H9 (cell line): Measurements from ENCODE around the gene CREB3L2. TPM values are rescaled to one million over a fixed set of nuclear protein-coding genes. Genes with fewer than 3 reads are reported as not detected.

Experiments
- DNase-seq: peaks from one replicate; pipeline ENCODE4 v3.0.0-alpha.2; 2017
- H2AFZ ChIP-seq: one replicate; pipeline ENCODE4 v1.6.1; 2013; ENCODE audit warnings: mild to moderate bottlenecking, low read length, control low read depth, moderate library complexity
- H2AK5ac ChIP-seq: 2 replicates; pipeline ENCODE4 v1.6.1; 2013; ENCODE audit warnings: low read length, control low read depth, mixed read lengths; ENCODE audit not compliant: insufficient read length
- H2BK120ac ChIP-seq: one replicate; pipeline ENCODE4 v1.6.1; 2013; ENCODE audit warnings: low read depth, mild to moderate bottlenecking, low read length, control low read depth, inconsistent platforms; ENCODE audit not compliant: poor library complexity, severe bottlenecking
- H2BK12ac ChIP-seq: 2 replicates; pipeline ENCODE4 v1.6.1; 2013; ENCODE audit warnings: low read length, control low read depth, mixed read lengths, low read depth; ENCODE audit not compliant: insufficient read length
- H2BK15ac ChIP-seq: 2 replicates; pipeline ENCODE4 v1.6.1; 2013; ENCODE audit warnings: low read depth, low read length, control low read depth
- H2BK20ac ChIP-seq: one replicate; pipeline ENCODE4 v1.6.1; 2013; ENCODE audit warnings: low read depth, mild to moderate bottlenecking, low read length, control low read depth, inconsistent platforms; ENCODE audit not compliant: poor library complexity, severe bottlenecking
- H2BK5ac ChIP-seq: 2 replicates; pipeline ENCODE4 v1.6.1; 2013; ENCODE audit warnings: low read length, control low read depth, mixed read lengths; ENCODE audit not compliant: insufficient read length
- H3K14ac ChIP-seq: 2 replicates; pipeline ENCODE4 v1.6.1; 2013; ENCODE audit warnings: low read length, control low read depth; ENCODE audit not compliant: insufficient read depth
- H3K18ac ChIP-seq: 2 replicates; pipeline ENCODE4 v1.6.1; 2013; ENCODE audit warnings: low read depth, mild to moderate bottlenecking, mixed read lengths, low read length, control low read depth; ENCODE audit not compliant: insufficient read length
- H3K23ac ChIP-seq: 2 replicates; pipeline ENCODE4 v1.6.1; 2013; ENCODE audit warnings: low read length, control low read depth, mixed read lengths, low read depth; ENCODE audit not compliant: insufficient read length
- H3K23me2 ChIP-seq: 2 replicates; pipeline ENCODE4 v1.6.1; 2013; ENCODE audit warnings: low read depth, mild to moderate bottlenecking, mixed read lengths, low read length, control low read depth; ENCODE audit not compliant: insufficient read length, poor library complexity, severe bottlenecking
- H3K27ac ChIP-seq: 2 replicates; pipeline ENCODE4 v1.5.1; 2013; ENCODE audit warnings: low read length, control low read depth, mixed read lengths, low read depth; ENCODE audit not compliant: insufficient read length
- H3K27me3 ChIP-seq: 2 replicates; pipeline ENCODE4 v1.6.1; 2013; ENCODE audit warnings: low read length, control low read depth, inconsistent platforms; ENCODE audit not compliant: insufficient read depth
- H3K4ac ChIP-seq: 2 replicates; pipeline ENCODE4 v1.6.1; 2013; ENCODE audit warnings: low read depth, mild to moderate bottlenecking, control low read depth, inconsistent platforms, low read length, moderate library complexity
- H3K4me1 ChIP-seq: 2 replicates; pipeline ENCODE4 v1.6.1; 2013; ENCODE audit warnings: low read length, control low read depth, inconsistent platforms; ENCODE audit not compliant: insufficient read depth
- H3K4me2 ChIP-seq: 2 replicates; pipeline ENCODE4 v1.6.1; 2013; ENCODE audit warnings: low read length, control low read depth, mixed read lengths; ENCODE audit not compliant: insufficient read length, insufficient read depth
- H3K56ac ChIP-seq: 2 replicates; pipeline ENCODE4 v1.6.1; 2013; ENCODE audit warnings: low read depth, mild to moderate bottlenecking, mixed read lengths, low read length, control low read depth; ENCODE audit not compliant: insufficient read length
- H3K79me1 ChIP-seq: 2 replicates; pipeline ENCODE4 v1.6.1; 2013; ENCODE audit warnings: low read depth, mild to moderate bottlenecking, moderate library complexity, low read length, control low read depth, inconsistent platforms; ENCODE audit not compliant: insufficient read depth, poor library complexity, severe bottlenecking
- H3K79me2 ChIP-seq: 2 replicates; pipeline ENCODE4 v1.6.1; 2013; ENCODE audit warnings: low read length, control low read depth, inconsistent platforms; ENCODE audit not compliant: insufficient read depth
- H3K9ac ChIP-seq: 2 replicates; pipeline ENCODE4 v1.6.1; 2013; ENCODE audit warnings: low read length, control low read depth, mixed read lengths; ENCODE audit not compliant: insufficient read length; ENCODE audit errors: extremely low read depth
- H3K9me3 ChIP-seq: one replicate; pipeline ENCODE4 v1.6.1; 2013; ENCODE audit warnings: low read depth, low read length, inconsistent platforms; ENCODE audit not compliant: control insufficient read depth
- H3T11ph ChIP-seq: one replicate; pipeline ENCODE4 v1.6.1; 2013; ENCODE audit warnings: mild to moderate bottlenecking, low read length, control low read depth, inconsistent platforms
- H4K20me1 ChIP-seq: one replicate; pipeline ENCODE4 v1.6.1; 2013; ENCODE audit not compliant: control insufficient read depth, insufficient read length, insufficient read depth
- H4K5ac ChIP-seq: 2 replicates; pipeline ENCODE4 v1.6.1; 2013; ENCODE audit warnings: low read depth, mild to moderate bottlenecking, mixed read lengths, low read length, control low read depth; ENCODE audit not compliant: insufficient read length
- H4K8ac ChIP-seq: replicated peaks from 2 replicates; pipeline ENCODE4 v1.6.1; 2013; ENCODE audit warnings: low read length, control low read depth, mixed read lengths, low read depth; ENCODE audit not compliant: insufficient read length
- H4K91ac ChIP-seq: 2 replicates; pipeline ENCODE4 v1.6.1; 2013; ENCODE audit warnings: low read depth, mild to moderate bottlenecking, moderate library complexity, mixed read lengths, low read length, control low read depth; ENCODE audit not compliant: insufficient read length
- H3K27ac Mint-ChIP-seq, 3 experiments: 2 replicates in 2 of 3; 3 replicates in 1 of 3; pipeline ENCODE4 v1.8.0; 2020 to 2021; ENCODE audit warnings: mixed read lengths in 3 of 3, mild to moderate bottlenecking in 1 of 3, moderate library complexity in 1 of 3
- H3K27me3 Mint-ChIP-seq: 2 replicates; pipeline ENCODE4 v1.8.0; 2021; ENCODE audit warnings: low read depth, mild to moderate bottlenecking, moderate library complexity, mixed read lengths
- H3K36me3 Mint-ChIP-seq, 3 experiments: 2 replicates in 2 of 3; 3 replicates in 1 of 3; pipeline ENCODE4 v1.8.0; 2020 to 2021; ENCODE audit warnings: low read depth in 3 of 3, mixed read lengths in 3 of 3; ENCODE audit not compliant: insufficient read depth in 1 of 3
- H3K4me1 Mint-ChIP-seq, 2 experiments: 2 replicates each; pipeline ENCODE4 v1.8.0; 2020; ENCODE audit warnings: mixed read lengths in 2 of 2
- H3K4me3 Mint-ChIP-seq, 2 experiments: 2 replicates in 1 of 2; 3 replicates in 1 of 2; pipeline ENCODE4 v1.8.0; 2020 to 2021; ENCODE audit warnings: mild to moderate bottlenecking in 2 of 2, mixed read lengths in 2 of 2, moderate library complexity in 1 of 2
- H3K9me3 Mint-ChIP-seq, 2 experiments: 2 replicates in 1 of 2; 3 replicates in 1 of 2; pipeline ENCODE4 v1.8.0; 2020; ENCODE audit warnings: mild to moderate bottlenecking in 2 of 2, mixed read lengths in 2 of 2, moderate library complexity in 1 of 2
- CTCF ChIP-seq: fragments of 200-600 bp; sonication (generic); conservative IDR thresholded peaks from 3 replicates; pipeline ENCODE4 v1.8.0; 2021; ENCODE audit warnings: antibody characterized with exemption, mild to moderate bottlenecking
- WGBS: extraction: QIAGEN DNeasy Blood & Tissue Kit; methylation state at CpG from one replicate; pipeline ENCODE4 v1.1.7; 2013; ENCODE audit warnings: missing lambda C conversion rate, low lambda C conversion rate, mixed read lengths; ENCODE audit not compliant: insufficient read length; ENCODE audit errors: extremely low coverage; 5-methylcytosine and 5-hydroxymethylcytosine counted together
- total RNA-seq: library from RNA; stranded (reverse); gene quantifications from 2 replicates; pipeline ENCODE4 v1.2.1, GENCODE V29; 2021

The CREB3L2 gene
- total RNA-seq, 1 experiment from 2014 or later = 60.7 TPM

DNA sequence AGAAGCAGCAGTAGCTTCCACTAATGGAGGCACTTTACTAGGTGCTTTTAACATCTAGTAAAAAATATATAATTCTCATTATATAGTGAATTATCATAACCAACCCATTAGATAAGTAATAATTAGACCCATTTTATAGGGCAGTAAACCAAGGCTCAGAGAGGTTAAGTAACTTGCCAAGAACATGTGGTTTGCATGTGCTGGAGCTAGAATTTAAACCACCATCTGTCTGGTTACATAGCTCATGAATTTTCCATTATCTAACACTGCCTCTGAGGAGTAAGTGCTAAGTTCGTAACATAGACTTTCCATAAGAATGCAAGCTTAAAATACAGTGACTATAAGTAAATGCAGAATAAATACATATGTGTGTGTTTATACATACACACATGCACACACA, 41.9 kb downstream of the CREB3L2 start:
- H3K23me2 ChIP-seq = no peaks in the 10 kb centered on the region
- no peak overlapping the region for H2BK120ac ChIP-seq
- no peak overlapping the region for H4K5ac ChIP-seq
- H3K56ac ChIP-seq = no peak overlapping the region
- no peak overlapping the region for H3K4ac ChIP-seq
- H2BK15ac ChIP-seq = no peak overlapping the region
- no peak overlapping the region for H3K18ac ChIP-seq
- no peak overlapping the region for H3K14ac ChIP-seq
- no peaks in the 10 kb centered on the region for H3K27me3 ChIP-seq
- no peak overlapping the region for H2AK5ac ChIP-seq
- H3T11ph ChIP-seq = no peak overlapping the region
- H4K91ac ChIP-seq = no peak overlapping the region
- no peak overlapping the region for H3K4me2 ChIP-seq
- peaks cover 3% of the 10 kb centered on the region; the same call in 1 of the 2 replicates for H3K79me2 ChIP-seq
- H2AFZ ChIP-seq = no peak overlapping the region
- H3K9me3 ChIP-seq = no peaks in the 10 kb centered on the region
- no peaks in the 10 kb centered on the region for H3K79me1 ChIP-seq
- no CpG with 5 or more reads among the region's 1 CpG for WGBS
- Mint-ChIP-seq H3K27ac (no peak overlapping the region), H3K4me3 (no peak overlapping the region), H3K27me3 (no peaks in the 10 kb centered on the region), H3K9me3 (no peaks in the 10 kb centered on the region), H3K36me3 (peaks cover 15 to 30% (median 21%) of the 10 kb centered on the region in 3 experiments), H3K4me1 (peaks cover 37 to 45% of the 10 kb centered on the region in 2 experiments)
- H4K8ac ChIP-seq = no peak overlapping the region
- DNase-seq = no peak
- no peak overlapping the region for H2BK12ac ChIP-seq
- no peak overlapping the region for H3K23ac ChIP-seq
- H3K9ac ChIP-seq = no peak overlapping the region
- no peaks in the 10 kb centered on the region for H4K20me1 ChIP-seq
- TF ChIP-seq CTCF = no peak
- no peak overlapping the region for H2BK20ac ChIP-seq
- H3K4me1 ChIP-seq = peaks cover 8% of the 10 kb centered on the region; the same call in 1 of the 2 replicates
- no peak overlapping the region for H3K27ac ChIP-seq
- H2BK5ac ChIP-seq = no peak overlapping the region
